Body of pancreas (tissue), 4 donors: ENCODE results near the gene RAB25.

Experiments
- POLR2A ChIP-seq, 3 donors: fragments of 450-650 bp; IDR thresholded peaks; one replicate each; pipeline ENCODE4 v1.6.1; 2016; ENCODE audit warnings: antibody characterized with exemption in 3 of 3, mild to moderate bottlenecking in 2 of 3
- TF ChIP-seq, protein P1 (sequence below), 7 experiments: fragments of 450-650 bp in 4 of 7; fragments of 200-600 bp in 3 of 7; sonication (generic) in 3 of 7; IDR thresholded peaks; one replicate each; pipeline ENCODE4 v1.5.1; 2016 to 2019; ENCODE audit warnings: antibody characterized with exemption in 7 of 7

- no peak for TF ChIP-seq POLR2A (IDR thresholded peaks at IDR 0.05)
- TF ChIP-seq, protein P1, sequence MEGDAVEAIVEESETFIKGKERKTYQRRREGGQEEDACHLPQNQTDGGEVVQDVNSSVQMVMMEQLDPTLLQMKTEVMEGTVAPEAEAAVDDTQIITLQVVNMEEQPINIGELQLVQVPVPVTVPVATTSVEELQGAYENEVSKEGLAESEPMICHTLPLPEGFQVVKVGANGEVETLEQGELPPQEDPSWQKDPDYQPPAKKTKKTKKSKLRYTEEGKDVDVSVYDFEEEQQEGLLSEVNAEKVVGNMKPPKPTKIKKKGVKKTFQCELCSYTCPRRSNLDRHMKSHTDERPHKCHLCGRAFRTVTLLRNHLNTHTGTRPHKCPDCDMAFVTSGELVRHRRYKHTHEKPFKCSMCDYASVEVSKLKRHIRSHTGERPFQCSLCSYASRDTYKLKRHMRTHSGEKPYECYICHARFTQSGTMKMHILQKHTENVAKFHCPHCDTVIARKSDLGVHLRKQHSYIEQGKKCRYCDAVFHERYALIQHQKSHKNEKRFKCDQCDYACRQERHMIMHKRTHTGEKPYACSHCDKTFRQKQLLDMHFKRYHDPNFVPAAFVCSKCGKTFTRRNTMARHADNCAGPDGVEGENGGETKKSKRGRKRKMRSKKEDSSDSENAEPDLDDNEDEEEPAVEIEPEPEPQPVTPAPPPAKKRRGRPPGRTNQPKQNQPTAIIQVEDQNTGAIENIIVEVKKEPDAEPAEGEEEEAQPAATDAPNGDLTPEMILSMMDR (IDR thresholded peaks at IDR 0.05), result no peak
Observed at GRCh38 chr1:156080241-156080862, 19.4 kb downstream of the RAB25 start.
